ENCODE measurements around the gene PRR35. TPM values are rescaled to one million over a fixed set of nuclear protein-coding genes. Genes with fewer than 3 reads are reported as not detected.

Gene PRR35
- polyA plus RNA-seq, 3 donors = not detected

DNA sequence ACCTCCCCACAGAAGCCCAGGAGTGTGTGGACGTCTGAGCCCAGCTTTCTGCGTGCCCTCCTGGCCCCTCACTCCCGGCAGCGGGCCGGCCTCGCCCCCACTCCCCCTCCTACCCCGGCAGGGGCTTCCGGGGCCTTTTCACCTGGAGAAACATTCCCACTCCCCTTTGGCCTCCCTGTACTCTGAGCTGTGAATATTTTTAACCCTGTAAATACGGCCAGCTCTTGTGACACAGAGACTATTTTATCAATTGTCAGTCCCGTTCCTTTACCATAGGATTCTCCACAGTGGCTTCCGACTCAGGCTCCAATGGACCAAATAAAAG is 5.9 kb upstream of the PRR35 start:
- H3K4me1 ChIP-seq (ENCODE audit: control insufficient read depth in 1 of 2, insufficient read depth in 2 of 2, low read length in 2 of 2) = no peaks in the 10 kb centered on the region
- no peaks in the 10 kb centered on the region for H3K79me2 ChIP-seq (ENCODE audit: insufficient read depth, low read length)
- peaks cover 0 to 14% of the 10 kb centered on the region in 2 donors for H3K27me3 ChIP-seq (ENCODE audit: control insufficient read depth in 2 of 2, insufficient read depth in 2 of 2, low read length in 2 of 2)
- TF ChIP-seq, protein P1, sequence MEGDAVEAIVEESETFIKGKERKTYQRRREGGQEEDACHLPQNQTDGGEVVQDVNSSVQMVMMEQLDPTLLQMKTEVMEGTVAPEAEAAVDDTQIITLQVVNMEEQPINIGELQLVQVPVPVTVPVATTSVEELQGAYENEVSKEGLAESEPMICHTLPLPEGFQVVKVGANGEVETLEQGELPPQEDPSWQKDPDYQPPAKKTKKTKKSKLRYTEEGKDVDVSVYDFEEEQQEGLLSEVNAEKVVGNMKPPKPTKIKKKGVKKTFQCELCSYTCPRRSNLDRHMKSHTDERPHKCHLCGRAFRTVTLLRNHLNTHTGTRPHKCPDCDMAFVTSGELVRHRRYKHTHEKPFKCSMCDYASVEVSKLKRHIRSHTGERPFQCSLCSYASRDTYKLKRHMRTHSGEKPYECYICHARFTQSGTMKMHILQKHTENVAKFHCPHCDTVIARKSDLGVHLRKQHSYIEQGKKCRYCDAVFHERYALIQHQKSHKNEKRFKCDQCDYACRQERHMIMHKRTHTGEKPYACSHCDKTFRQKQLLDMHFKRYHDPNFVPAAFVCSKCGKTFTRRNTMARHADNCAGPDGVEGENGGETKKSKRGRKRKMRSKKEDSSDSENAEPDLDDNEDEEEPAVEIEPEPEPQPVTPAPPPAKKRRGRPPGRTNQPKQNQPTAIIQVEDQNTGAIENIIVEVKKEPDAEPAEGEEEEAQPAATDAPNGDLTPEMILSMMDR (IDR thresholded peaks at IDR 0.05) = no peak
- DNase-seq = no peak
- no peak overlapping the region for H3K27ac Mint-ChIP-seq
- H3K9me3 ChIP-seq (replicated peaks in 1 of 2; ENCODE audit: control insufficient read depth in 1 of 2, insufficient read depth in 1 of 2, low read length in 2 of 2) = no peaks in the 10 kb centered on the region
- H2AFZ ChIP-seq (ENCODE audit: insufficient read depth, low read depth, low read length, poor library complexity, severe bottlenecking) = no peak overlapping the region
- H3K27ac ChIP-seq (ENCODE audit: low read depth in 1 of 2, low read length in 2 of 2) = no peak overlapping the region
- no peak overlapping the region for H3K4me3 Mint-ChIP-seq
- H3K27me3 Mint-ChIP-seq (ENCODE audit: low read depth in 3 of 3) = peaks cover 11 to 23% (median 22%) of the 10 kb centered on the region in 3 donors
- no peaks in the 10 kb centered on the region for H3K4me1 Mint-ChIP-seq
- intact Hi-C loops (cut with micrococcal nuclease) = no loop called here
- 98% methylated on average over 9 of the region's 11 CpGs for WGBS (ENCODE audit: insufficient coverage)
- no peak overlapping the region for H3K4me3 ChIP-seq (replicated peaks in 1 of 3; ENCODE audit: low read depth in 2 of 3, low read length in 3 of 3)
- H3K36me3 ChIP-seq (replicated peaks in 1 of 2; ENCODE audit: control insufficient read depth in 1 of 2, insufficient read depth in 2 of 2, low read length in 2 of 2) = peaks cover 21 to 46% of the 10 kb centered on the region in 2 donors
- no peak overlapping the region for H3K9ac ChIP-seq (ENCODE audit: insufficient read depth, low read length, poor library complexity, severe bottlenecking)
- peaks cover 7 to 13% of the 10 kb centered on the region in 2 donors for H3K36me3 Mint-ChIP-seq
- no peaks in the 10 kb centered on the region for H4K20me1 ChIP-seq (ENCODE audit: insufficient read depth, low read length)
- H3K4me2 ChIP-seq (replicated peaks; ENCODE audit: extremely low read depth, low read length, poor library complexity, severe bottlenecking) = no peak overlapping the region
- H3K9me3 Mint-ChIP-seq = peaks cover 0 to under 1% (median 0%) of the 10 kb centered on the region in 7 donors

DNA sequence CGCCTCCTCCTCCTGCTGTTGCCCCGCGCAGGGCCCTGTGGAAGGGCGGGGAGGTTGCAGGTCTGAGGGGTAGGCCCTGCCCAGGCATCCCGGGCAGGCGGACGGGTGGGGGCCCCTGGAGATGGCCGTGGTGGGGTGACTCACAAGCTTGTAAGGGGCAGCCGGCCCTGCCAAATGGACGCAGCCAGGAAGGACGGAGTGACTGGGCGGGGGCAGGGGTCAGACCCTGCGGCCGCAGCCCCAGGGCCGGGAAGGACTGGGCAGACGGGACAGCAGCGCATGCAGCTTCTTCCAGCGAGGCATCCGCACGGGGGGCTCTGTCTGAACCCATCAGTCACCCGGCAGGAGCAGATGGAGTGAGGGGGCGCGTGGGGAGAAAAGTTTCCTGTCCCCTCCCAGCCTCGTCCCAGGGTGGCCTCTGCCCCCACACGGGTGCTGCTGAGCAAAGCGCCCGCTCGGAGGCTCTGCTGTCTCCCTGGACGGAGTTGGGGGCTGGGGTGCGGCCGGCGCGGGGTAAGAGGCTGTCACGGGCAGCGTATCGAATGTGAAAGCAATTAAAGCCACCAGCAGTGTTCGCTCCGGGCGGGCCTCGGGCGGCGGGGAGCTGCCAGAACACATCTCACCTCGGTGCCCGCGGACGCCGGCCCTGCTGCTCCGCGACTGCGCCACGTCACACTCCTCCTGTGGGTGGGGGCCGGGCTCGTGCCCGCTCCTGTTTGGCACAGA is 5.4 kb upstream of the PRR35 start:
- peaks cover 2 to 19% of the 10 kb centered on the region in 2 donors for H3K27me3 ChIP-seq (ENCODE audit: control insufficient read depth in 2 of 2, insufficient read depth in 2 of 2, low read length in 2 of 2)
- Mint-ChIP-seq H3K36me3 (peaks cover 7 to 13% of the 10 kb centered on the region in 2 donors), H3K27ac (no peak overlapping the region), H3K27me3 (ENCODE audit: low read depth in 3 of 3) (peaks cover 14 to 28% (median 25%) of the 10 kb centered on the region in 3 donors), H3K9me3 (peaks cover 0 to 3% (median 0%) of the 10 kb centered on the region in 7 donors), H3K4me1 (no peaks in the 10 kb centered on the region), H3K4me3 (no peak overlapping the region)
- H3K4me1 ChIP-seq (ENCODE audit: control insufficient read depth in 1 of 2, insufficient read depth in 2 of 2, low read length in 2 of 2) = no peaks in the 10 kb centered on the region
- no peaks in the 10 kb centered on the region for H4K20me1 ChIP-seq (ENCODE audit: insufficient read depth, low read length)
- intact Hi-C loops (cut with micrococcal nuclease) = no loop called here
- no peak for DNase-seq
- no peak overlapping the region for H2AFZ ChIP-seq (ENCODE audit: insufficient read depth, low read depth, low read length, poor library complexity, severe bottlenecking)
- H3K9me3 ChIP-seq (replicated peaks in 1 of 2; ENCODE audit: control insufficient read depth in 1 of 2, insufficient read depth in 1 of 2, low read length in 2 of 2) = no peaks in the 10 kb centered on the region
- no peaks in the 10 kb centered on the region for H3K79me2 ChIP-seq (ENCODE audit: insufficient read depth, low read length)
- peaks cover 18 to 41% of the 10 kb centered on the region in 2 donors for H3K36me3 ChIP-seq (replicated peaks in 1 of 2; ENCODE audit: control insufficient read depth in 1 of 2, insufficient read depth in 2 of 2, low read length in 2 of 2)
- H3K27ac ChIP-seq (ENCODE audit: low read depth in 1 of 2, low read length in 2 of 2) = no peak overlapping the region
- TF ChIP-seq, protein P1 (IDR thresholded peaks at IDR 0.05) = no peak
- no peak overlapping the region for H3K9ac ChIP-seq (ENCODE audit: insufficient read depth, low read length, poor library complexity, severe bottlenecking)
- H3K4me3 ChIP-seq (replicated peaks in 1 of 3; ENCODE audit: low read depth in 2 of 3, low read length in 3 of 3) = no peak overlapping the region
- no peak overlapping the region for H3K4me2 ChIP-seq (replicated peaks; ENCODE audit: extremely low read depth, low read length, poor library complexity, severe bottlenecking)
- 85% methylated on average over 46 of the region's 54 CpGs for WGBS (ENCODE audit: insufficient coverage)
